Caki2 (cell line): ENCODE results near the gene CIRBP. TPM values are rescaled to one million over a fixed set of nuclear protein-coding genes. Genes with fewer than 3 reads are reported as not detected.

Source experiments
- DNase-seq: peaks from one replicate; pipeline ENCODE4 v3.0.0-alpha.2; 2015; ENCODE audit warnings: low read depth
- in situ Hi-C: cut with HindIII; loops from 2 replicates; pipeline ENCODE4 v1.10.0; 2016; ENCODE audit warnings: low sequenced_read_pairs, low pct_unique_long_range_greater_than_20kb, mixed read lengths
- total RNA-seq: library from RNA; depleted of rRNA; stranded (reverse); fragments of >200 nt; shearing (Covaris generic); gene quantifications from 2 replicates; pipeline ENCODE4 v1.2.3, GENCODE V29; 2014; ENCODE audit warnings: low replicate concordance

Gene CIRBP
- total RNA-seq, 1 experiment from 2014 or later: 84.1 TPM

DNA sequence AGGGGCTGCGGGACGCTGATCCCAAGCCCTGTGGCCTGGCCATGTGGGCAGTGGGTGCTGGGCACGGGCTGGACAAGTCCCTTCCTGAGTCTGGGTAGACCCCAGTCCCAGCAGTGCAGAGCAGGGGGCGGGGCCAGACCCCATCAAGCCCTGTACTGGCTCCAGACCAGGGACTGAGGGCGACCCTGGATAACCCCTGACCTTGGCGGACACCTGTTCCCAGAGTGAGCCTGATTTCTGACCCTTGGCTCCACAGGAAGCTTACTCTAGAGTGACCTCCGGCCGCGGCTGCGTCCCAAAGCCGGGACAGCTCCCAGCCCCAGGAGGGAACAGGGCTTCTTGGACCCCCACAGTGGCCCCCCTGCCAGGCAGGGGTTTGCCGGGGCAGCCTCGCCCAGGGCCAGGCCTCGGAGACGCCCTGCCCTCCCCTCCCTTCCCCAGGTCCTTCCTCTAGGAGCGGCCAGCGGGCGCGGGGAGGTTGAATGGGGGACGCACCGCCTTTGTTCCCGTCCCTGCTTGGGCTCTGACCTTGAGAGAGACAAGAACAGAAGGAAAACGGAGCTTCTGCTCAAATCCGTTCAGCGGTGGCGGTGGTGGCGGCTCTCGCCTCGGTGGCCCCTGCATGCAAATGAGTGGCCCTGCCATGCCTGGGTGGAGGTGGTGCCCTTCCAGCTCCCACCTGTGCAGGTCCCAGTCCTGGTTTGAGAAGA, 14.2 kb downstream of the CIRBP start:
- no peak for DNase-seq
- in situ Hi-C loops: no loop called here

DNA sequence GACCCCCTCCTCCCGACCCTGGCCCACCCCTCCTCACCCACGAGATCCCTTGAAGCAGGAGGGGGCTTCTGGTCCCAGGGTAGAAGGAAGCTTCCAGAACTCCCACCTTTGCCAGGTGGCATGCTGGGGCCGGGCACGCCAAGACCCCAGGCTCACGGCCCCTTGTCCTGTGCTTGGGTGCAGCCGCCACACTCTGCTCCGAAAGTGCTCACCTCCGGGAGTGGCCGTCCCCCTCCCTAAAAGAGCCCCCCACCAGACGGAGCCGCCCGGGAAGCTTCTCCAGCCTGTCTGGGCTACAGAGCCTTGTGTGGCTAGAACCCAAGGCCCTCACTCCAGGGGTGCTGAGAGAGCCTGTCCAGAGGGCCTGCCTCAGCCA, 14.8 kb downstream of the CIRBP start:
- in situ Hi-C loops: no loop called here
- no peak for DNase-seq

DNA sequence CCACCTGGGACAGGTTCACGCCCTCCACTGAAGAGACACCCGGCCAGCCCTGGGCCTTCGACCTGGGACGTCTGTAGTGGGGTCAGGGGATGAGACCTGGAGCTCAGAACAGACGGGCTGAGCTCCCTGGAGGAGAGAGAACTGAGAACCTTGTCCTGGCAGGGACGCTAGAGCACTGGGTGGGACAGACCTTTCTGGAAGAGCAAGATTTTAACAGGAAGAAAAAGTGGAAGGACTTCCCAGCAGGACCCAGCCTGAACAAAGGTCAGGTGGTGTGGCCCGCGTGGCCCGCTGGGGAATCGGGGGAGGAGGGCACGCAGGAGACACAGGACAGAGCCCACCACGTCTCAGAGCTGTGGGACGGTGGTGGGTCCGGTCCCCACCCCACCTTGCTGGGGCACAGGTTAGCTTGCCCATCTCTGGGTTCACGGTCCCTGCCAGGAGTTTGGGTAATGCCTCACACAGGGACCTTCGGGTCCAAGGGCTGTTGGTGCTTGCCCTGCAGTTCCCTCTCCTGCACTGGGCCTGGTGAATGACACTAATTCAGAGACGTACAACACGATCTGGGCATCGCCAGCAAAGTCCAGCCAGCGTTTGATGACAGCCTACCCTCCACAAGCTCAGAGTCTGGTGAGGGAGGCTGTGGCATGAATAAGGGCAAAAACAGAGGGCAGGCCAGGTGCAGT, 15.3 kb downstream of the CIRBP start:
- DNase-seq: no peak
- in situ Hi-C loops: no loop called here

DNA sequence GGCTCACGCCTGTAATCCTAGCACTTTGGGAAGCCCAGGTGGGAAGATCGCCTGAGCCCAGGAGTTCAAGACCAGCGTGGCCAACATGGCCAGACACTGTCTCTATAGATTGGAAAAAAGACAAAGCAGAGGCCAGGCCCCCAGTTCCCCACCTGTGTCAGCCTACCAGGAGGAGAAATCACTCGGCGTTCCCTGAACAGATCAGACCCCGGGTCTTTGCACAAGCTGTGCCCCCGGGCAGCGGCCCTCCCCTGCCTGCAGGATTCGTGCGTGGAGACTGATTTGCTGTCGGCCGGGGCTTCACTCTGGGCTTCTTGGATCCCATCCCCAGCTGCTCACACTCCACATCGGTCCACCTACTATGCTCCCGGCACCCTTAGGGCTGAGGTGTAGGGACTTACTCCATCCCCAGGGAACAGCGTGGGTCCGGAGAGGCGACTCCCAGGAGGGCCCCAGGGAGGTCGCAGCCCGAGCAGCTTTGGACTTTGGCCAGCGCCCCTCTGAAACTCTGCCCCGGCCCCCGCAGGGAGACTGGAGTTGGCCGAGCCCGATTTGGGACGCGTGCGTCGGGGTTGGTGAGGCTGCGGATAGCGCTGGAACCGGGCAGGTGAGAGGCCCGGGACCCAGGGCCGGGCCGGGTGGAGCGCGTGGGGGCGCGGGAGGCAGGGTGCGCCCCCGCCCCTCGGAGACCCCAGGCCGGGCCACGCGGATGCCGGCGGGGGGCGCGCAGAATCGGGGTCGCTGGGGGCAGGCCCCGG, 16.0 kb downstream of the CIRBP start:
- in situ Hi-C loops: no loop called here
- no peak for DNase-seq

DNA sequence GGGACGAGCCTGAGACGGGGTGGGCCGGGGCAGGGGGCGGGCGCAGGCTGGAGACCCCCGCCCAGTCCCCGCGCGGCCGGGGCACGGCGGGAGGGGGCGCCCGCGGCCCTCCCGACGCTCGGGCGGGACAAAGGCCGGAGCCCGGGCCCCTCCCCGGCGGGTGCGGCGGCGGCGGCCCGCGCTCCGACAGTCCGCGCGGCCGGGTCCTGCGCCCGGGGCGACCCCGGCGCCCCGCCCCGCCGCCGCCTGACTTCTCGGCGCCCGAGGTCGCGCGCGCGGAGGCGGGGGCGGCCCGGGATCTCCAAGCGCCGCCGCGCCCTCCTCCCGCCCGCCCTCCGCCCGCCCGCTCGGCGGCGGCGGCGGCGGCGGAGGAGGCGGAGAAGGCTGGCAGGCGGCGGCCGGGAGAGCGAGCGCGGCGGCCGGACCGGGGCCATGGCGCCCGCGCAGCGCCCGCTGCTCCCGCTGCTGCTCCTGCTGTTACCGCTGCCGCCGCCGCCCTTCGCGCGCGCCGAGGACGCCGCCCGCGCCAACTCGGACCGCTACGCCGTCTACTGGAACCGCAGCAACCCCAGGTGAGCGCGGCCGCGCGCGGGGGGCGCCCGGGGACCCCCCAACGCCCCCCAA, 16.7 kb downstream of the CIRBP start, which contains the start of gene EFNA2:
Gene EFNA2, plus strand, starts transcription at position 137 of the 624 bp plus-strand sequence. Its CDS starts 296 bp downstream, at position 433.
- in situ Hi-C loops: no loop called here
- no peak for DNase-seq

DNA sequence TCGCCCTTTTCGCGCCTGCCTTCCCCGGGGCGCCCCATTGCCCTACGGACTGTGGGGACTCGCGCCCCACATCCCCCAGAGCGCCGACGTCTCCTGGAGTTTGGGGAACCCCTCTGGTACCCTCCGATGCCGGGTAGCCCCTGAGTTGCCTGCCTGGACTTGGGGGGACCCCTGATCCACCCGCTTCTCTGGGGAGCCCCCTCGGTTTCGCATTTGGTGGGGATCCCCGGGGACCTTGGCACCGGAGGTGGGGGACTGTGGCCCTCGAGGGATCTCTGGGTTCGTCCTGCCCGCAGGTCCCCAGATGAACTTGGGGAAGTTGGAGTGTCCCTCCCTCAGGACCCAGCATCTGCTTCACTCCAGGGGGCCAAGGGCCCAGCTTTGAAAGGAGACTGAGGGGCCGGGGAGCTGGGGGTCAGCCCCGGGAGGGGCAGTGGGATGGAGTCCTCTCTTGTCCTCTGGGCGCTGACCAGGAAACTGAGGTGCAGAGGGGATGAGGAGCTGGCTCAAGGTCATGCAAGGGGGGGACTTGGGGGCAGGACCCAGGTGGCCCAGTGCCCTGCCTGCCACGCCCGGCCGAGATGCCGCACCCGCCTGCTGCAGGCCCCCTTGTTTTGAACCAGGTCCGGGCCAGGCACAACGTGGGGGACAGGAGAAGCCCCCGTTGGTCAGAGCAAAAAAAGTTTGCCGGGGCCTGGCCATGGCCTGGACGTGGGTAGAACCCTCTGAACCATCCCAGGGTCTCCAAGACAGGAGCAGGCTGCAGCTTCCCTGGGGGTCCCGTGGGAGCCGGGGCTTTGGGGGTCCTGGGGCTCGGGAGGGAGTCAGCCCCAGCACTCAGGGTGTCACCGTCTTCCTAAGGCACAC, 17.6 kb downstream of the CIRBP start:
- DNase-seq: no peak
- in situ Hi-C loops: no loop called here

DNA sequence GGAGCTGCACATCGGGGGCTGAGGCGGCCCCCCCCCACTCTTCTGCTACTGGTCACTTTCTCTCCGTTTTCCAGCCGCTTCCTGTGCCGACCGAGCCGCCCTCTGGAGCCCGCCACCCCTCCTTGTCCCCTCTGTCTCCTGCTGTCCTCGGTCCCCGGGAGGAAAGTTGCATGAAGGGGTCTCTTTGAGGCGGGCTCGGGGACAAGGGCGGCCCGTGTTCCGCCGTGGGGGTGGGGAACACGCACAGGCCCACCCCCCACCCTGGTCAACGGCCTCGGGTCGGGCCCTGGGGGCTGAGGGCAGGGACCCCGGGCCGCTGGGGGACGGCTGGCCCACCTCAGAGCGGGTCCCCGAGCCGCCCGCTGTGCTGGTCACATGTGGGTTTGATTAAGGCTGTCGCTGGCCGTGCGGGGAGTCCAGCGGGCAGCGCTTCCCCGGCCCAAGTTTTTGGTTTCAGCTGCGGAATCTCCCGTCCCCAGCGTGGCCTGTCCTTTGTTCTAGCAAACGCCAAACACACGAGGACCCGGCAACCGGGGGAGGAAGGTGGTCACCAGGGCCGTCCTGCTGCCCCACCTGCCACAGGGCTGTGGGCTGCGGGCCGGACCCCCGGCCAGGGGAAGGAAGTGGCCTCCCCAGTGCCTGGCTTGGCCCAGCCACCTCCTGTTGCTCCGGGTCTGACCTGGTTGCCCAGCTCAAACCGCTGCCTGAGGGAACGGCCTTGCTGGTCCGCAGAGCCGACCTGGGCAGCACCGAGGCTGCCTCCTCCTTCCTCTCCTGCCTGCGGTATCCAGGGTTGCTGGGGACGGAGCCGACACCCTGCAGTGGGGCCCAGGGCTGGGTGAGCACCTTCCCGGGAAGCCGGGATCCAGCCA, 18.5 kb downstream of the CIRBP start:
- DNase-seq: no peak
- in situ Hi-C loops: no loop called here

DNA sequence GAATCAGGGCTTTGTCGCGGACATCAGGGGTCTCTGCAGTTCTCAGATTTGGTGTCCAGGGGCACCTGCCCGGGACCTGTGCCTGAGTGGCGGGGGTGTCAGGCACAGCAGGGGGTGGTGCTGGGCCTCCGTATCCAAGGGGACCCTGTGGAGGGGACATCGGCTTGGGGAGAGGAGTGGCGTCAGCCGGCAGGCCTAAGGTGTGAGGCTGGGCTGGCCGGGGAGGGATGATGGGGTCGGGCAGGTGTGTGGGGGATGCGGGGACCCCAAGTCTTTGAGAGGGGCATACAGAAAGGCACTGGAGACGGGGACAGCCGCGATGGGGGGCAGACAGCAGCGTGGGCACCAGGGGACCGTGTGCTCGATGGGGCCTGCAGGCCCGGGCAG, 19.1 kb downstream of the CIRBP start:
- no peak for DNase-seq
- in situ Hi-C loops: no loop called here

DNA sequence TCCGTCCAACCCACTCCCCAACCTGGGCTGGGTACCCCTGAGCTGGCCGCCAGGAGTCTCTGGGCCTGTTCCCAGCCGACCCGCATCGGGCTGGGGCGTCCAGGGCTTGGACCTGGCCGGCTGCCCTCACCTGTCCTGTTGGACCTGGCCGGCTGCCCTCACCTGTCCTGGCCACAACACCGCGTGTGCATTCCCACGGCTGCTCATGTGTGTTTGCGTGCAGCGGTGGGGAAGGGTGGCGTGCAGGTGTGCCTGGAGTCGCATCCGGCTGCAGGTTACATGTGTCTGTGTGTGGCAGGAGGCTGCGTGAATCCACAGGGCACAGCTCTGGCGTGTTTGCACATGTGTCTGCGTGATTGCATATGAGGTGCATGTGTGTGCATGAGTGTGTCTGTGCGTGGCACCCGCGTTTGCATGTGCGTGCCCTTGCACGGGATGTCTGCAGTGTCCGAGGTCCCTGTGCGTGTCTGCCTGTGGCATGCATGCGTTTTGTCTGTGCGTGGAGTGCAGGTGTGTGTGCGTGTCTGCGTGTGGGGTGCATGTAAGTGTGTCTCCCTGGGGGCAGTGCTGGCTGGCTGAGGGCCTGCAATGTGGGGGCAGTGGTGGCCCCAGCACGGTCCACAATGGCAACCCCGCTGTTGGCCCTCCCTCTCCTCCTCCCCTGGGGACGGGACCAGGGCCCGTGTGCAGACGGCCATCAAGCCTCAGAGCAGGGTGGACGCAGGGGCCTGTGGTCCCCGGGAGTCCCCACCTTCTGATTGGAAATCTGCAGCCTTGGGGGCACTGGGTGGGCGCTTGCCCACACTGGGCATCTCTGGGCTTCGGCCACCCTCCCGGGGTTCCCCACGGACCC, 19.9 kb downstream of the CIRBP start:
- in situ Hi-C loops: no loop called here
- DNase-seq: no peak

DNA sequence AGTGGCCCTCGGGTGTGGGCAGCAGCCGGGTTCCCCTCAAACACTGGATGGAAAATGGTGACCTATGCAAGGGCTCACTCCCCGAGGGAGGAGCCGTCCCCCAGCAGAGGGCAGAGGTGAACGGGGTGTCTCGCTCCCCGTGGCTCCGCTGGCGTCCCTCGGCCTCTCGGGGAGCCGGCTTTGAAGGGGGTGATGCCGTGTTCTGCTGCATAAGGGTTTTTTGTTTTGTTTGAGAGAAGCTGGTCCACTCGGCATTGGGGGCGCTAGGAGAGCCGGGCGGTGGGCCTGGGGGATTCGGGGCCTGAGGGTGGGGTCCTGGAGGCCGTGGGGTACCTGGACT, 20.5 kb downstream of the CIRBP start:
- no peak for DNase-seq
- in situ Hi-C loops: no loop called here

DNA sequence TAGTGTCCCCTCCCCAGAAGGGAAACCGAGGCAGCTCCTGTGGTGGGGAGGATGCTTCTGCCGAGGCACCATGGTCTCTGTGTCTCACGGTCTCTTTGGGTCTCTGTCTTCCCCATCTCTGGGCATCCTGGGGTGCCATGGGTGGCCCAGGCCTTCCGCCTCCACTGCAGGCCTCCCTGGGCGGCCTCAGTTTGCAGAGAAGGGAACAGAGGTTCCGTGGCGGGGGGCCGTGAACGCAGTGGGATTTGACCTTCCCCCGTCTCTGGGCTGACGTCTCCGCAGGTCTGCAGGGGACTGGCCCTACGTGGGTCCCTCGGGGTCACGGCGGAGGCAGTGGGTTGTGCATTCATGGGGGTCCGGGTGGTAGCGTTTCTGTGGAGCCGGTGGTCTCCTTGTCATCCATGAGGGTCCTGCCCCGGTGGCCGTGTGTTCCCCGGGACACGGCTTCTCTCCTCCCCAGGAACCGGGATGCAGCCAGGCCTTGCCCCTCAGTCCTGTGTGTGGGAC, 21.1 kb downstream of the CIRBP start:
- DNase-seq: no peak
- in situ Hi-C loops: no loop called here

DNA sequence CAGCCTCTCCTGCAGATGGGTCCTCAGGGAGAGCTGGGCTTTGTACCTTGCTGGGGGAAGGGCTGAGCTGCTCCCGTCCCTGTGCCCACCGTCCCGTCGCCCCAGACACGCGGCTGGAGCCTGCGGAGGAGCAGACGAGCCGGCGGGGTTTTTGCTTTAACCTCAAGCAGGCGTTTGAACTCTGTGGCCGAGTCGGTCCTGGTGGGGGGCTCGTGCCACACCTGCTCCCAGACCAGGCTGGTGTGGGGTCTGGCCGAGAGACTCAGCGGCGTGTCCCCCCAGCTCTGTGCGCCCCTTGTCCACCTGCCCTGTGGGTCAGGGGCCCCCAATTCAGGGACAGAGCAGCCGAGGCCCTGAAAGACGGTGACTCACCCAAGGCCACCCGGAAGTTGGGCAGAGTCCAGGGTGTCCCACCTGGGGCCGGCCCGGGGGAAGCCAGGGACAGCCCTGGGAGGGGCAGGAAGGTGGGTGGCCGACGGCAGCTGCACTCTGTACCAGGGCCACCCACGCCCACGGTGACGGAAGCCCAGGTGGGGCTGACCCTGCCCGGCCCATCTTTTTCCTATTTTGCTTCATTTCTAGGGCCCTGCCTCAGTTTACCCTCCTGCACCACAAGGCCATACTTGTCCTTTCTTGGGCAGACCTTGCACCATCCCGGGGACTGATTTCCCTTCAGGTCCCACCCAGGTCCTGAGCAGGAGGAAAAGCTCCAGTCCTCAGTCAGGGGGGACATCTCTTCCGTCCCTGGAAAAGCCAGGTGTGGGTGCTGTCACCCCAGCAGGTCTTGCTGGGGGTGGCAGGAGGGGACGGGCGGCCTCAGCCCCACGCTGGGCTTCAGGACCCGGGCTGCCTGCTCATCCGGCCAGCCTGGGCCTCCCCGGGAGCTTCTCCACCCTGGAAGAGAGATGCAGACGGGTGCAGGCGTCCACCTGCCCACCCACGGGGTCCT, 21.8 kb downstream of the CIRBP start:
- in situ Hi-C loops: no loop called here
- no peak for DNase-seq

DNA sequence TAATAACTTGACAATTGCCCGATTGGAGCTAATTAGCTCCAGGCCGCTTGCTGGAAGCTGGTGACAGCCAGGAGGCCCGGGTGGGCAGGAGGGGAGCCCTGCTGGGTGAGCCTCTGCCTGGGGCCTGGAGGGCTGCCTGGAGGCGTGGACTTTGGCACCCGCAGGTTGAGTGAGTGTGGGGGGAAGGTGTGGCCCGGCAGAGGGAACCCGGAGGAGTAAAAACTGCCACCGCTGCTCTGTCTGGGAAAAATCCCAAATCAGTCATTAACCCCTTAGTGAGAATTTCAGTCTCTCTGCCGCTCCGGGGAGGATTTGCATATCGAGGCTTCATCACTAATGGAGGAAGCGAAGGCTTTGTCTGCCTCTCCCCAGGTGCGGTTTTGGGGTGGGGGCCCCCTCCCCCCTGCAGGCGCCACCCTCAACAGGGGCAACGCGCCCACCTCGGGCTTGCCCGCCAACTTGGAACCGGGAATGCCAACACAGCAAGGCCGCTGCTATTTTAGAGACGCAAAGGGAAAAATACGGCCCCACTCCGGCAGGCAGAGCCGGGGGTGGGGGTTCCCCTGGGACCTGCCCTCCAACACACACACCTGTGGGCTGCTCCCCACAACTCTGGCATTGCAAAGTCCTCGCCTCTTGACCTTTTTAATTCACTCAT, 22.8 kb downstream of the CIRBP start:
- no peak for DNase-seq
- in situ Hi-C loops: no loop called here

DNA sequence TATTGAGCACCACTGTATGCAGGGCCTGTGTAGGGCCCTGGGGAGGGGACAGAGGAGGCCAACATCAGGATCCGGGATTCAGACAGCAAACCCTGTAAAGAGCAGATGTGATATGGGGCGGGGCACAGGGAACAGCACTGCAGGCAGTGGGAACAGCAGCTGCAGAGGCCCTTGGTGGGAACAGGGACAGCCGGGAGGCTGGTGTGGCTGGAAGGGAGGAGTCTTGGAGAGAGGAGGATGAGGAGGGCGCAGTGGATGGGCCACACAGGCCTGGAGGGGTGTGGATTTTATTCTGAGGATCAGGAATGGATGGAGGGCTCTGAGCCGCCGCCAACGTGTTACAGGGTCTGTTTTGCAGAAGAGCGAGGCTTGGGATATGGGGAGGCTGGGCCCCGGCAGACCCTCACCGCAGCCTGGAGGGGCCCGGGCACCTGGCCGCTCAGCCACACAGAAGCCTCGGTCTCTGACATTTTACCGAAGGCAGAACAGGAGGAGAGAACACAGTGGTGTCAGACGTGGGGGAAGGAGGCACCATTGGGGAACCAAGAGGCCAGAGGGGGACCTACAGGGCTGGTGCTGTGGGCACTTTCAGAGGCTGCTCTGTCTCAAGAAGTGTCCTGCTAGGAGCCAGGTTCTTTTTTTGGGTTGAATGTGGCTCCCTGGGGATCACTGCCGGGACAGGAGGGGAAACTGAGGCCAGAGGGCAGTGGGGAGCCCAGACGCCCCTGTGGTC, 23.5 kb downstream of the CIRBP start:
- in situ Hi-C loops: no loop called here
- DNase-seq: no peak
